Panc1 (cell line): ENCODE results near the gene TIMM44. TPM values are rescaled to one million over a fixed set of nuclear protein-coding genes. Genes with fewer than 3 reads are reported as not detected.
"Not testable (repeated sequence)": the region's sequence is repeated elsewhere in the genome, so short reads cannot be mapped to it uniquely, and the experiment has no call there.

Experiments
- ATAC-seq: fragments of 200-7000 bp; cut with Tn5 transposase; 2 replicates; pipeline ENCODE4 v1.9.1; 2020; ENCODE audit warnings: mild to moderate bottlenecking, moderate library complexity
- BruUV-seq: library from RNA; stranded (reverse); fragments of 400-500 nt; replicated peaks from 2 replicates; lab custom pipeline; 2021; lab: Mats Ljungman, UMichigan
- CTCF ChIA-PET: fragments of 300-600 bp; sonication (Branson Sonifier 250); formaldehyde crosslinking; loops from one replicate; lab custom pipeline; 2022; ENCODE audit warnings: antibody characterized with exemption; lab: Charles Lee
- POLR2A ChIA-PET: fragments of 300-600 bp; sonication (Branson Sonifier 250); formaldehyde crosslinking; loops from one replicate; lab custom pipeline; 2022; ENCODE audit warnings: antibody characterized with exemption; lab: Charles Lee
- DNase-seq: peaks from one replicate; pipeline ENCODE4 v3.0.0-alpha.2; 2010; ENCODE audit warnings: low read depth, low spot score
- H3K27ac ChIP-seq: 2 replicates; pipeline ENCODE4 v1.5.1; 2011; ENCODE audit warnings: mild to moderate bottlenecking, low read length, inconsistent platforms
- H3K27me3 ChIP-seq: fragments of 200-500 bp; sonication (Bioruptor generic); 2 replicates; pipeline ENCODE4 v1.6.0; 2014; ENCODE audit warnings: low read length, inconsistent platforms; ENCODE audit not compliant: control insufficient read depth, insufficient read depth
- H3K36me3 ChIP-seq: fragments of 200-500 bp; sonication (Bioruptor generic); 2 replicates; pipeline ENCODE4 v1.5.1; 2014; ENCODE audit warnings: inconsistent platforms, mild to moderate bottlenecking, low read length, moderate library complexity; ENCODE audit not compliant: control insufficient read depth, insufficient read depth
- H3K4me1 ChIP-seq: 2 replicates; pipeline ENCODE4 v1.5.1; 2011; ENCODE audit warnings: inconsistent platforms, mild to moderate bottlenecking, low read length, moderate library complexity; ENCODE audit not compliant: control insufficient read depth, insufficient read depth
- H3K4me3 ChIP-seq, 2 experiments: 2 replicates each; pipeline ENCODE4 v1.5.1; 2011 to 2012; ENCODE audit warnings: low read depth in 2 of 2, low read length in 2 of 2, mild to moderate bottlenecking in 2 of 2, inconsistent platforms in 1 of 2, moderate library complexity in 1 of 2
- H3K9me3 ChIP-seq: fragments of 200-500 bp; sonication (Bioruptor generic); 2 replicates; pipeline ENCODE4 v1.5.1; 2014; ENCODE audit warnings: low read depth, mild to moderate bottlenecking, inconsistent platforms, low read length, moderate library complexity; ENCODE audit not compliant: control insufficient read depth, insufficient read depth
- POLR2AphosphoS5 ChIP-seq: IDR thresholded peaks from 2 replicates; pipeline ENCODE4 v1.6.1; 2012; ENCODE audit warnings: mild to moderate bottlenecking, low read depth, low read length, moderate library complexity
- REST ChIP-seq, 2 experiments: IDR thresholded peaks; 2 replicates each; pipeline ENCODE4 v1.6.1; 2011 to 2012; ENCODE audit warnings: low read depth in 2 of 2, control low read depth in 1 of 2, low read length in 1 of 2, mild to moderate bottlenecking in 1 of 2, moderate library complexity in 1 of 2; ENCODE audit not compliant: insufficient read depth in 1 of 2
- SIN3A ChIP-seq: IDR thresholded peaks from 2 replicates; pipeline ENCODE4 v1.6.1; 2012; ENCODE audit warnings: low read depth, mild to moderate bottlenecking, low read length, moderate library complexity, borderline replicate concordance; ENCODE audit not compliant: insufficient read depth
- TCF7L2 ChIP-seq: IDR thresholded peaks from 2 replicates; pipeline ENCODE4 v1.6.1; 2011; ENCODE audit warnings: mild to moderate bottlenecking, low read depth, low read length, inconsistent platforms
- in situ Hi-C: cut with HindIII; loops from 2 replicates; pipeline ENCODE4 v1.10.0; 2016; ENCODE audit warnings: low sequenced_read_pairs, low pct_unique_long_range_greater_than_20kb
- intact Hi-C: fragments of 100-400 bp; cut with micrococcal nuclease; formaldehyde crosslinking; loops from one replicate; pipeline ENCODE4 v1.10.0; 2022; ENCODE audit not compliant: unreplicated experiment
- total RNA-seq: library from RNA; stranded (reverse); gene quantifications from one replicate; pipeline ENCODE4 v1.2.1, GENCODE V29; 2021; ENCODE audit not compliant: unreplicated experiment
- TF ChIP-seq, protein P1 (sequence below): fragments of 450-650 bp; IDR thresholded peaks from 2 replicates; pipeline ENCODE4 v1.5.1; 2017; ENCODE audit warnings: mild to moderate bottlenecking

TIMM44 gene
- total RNA-seq, 1 experiment from 2014 or later: 105 TPM

- no TSS peak for BruUV-seq
- ATAC-seq (no peak), DNase-seq (no peak)
- intact Hi-C loops: no loop called here
- H3K27me3 ChIP-seq: no peaks in the 10 kb centered on the region
- TF ChIP-seq REST (IDR thresholded peaks at IDR 0.05; ENCODE audit: insufficient read depth in 1 of 2, low read depth in 2 of 2, low read length in 1 of 2) (no peak), POLR2AphosphoS5 (no peak), TCF7L2 (no peak), SIN3A (no peak)
- TF ChIP-seq, protein P1, sequence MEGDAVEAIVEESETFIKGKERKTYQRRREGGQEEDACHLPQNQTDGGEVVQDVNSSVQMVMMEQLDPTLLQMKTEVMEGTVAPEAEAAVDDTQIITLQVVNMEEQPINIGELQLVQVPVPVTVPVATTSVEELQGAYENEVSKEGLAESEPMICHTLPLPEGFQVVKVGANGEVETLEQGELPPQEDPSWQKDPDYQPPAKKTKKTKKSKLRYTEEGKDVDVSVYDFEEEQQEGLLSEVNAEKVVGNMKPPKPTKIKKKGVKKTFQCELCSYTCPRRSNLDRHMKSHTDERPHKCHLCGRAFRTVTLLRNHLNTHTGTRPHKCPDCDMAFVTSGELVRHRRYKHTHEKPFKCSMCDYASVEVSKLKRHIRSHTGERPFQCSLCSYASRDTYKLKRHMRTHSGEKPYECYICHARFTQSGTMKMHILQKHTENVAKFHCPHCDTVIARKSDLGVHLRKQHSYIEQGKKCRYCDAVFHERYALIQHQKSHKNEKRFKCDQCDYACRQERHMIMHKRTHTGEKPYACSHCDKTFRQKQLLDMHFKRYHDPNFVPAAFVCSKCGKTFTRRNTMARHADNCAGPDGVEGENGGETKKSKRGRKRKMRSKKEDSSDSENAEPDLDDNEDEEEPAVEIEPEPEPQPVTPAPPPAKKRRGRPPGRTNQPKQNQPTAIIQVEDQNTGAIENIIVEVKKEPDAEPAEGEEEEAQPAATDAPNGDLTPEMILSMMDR: no peak
- CTCF ChIA-PET: no interaction called here
- H3K4me3 ChIP-seq: no peak overlapping the region
- in situ Hi-C loops: no loop called here
- H3K9me3 ChIP-seq: no peaks in the 10 kb centered on the region
- POLR2A ChIA-PET: no interaction called here
- no peaks in the 10 kb centered on the region for H3K36me3 ChIP-seq
- no peaks in the 10 kb centered on the region; the same call in 1 of the 2 replicates for H3K4me1 ChIP-seq
- no peak overlapping the region for H3K27ac ChIP-seq
Observed at GRCh38 chr19:7895565-7895964, 47.9 kb downstream of the TIMM44 start.

DNA sequence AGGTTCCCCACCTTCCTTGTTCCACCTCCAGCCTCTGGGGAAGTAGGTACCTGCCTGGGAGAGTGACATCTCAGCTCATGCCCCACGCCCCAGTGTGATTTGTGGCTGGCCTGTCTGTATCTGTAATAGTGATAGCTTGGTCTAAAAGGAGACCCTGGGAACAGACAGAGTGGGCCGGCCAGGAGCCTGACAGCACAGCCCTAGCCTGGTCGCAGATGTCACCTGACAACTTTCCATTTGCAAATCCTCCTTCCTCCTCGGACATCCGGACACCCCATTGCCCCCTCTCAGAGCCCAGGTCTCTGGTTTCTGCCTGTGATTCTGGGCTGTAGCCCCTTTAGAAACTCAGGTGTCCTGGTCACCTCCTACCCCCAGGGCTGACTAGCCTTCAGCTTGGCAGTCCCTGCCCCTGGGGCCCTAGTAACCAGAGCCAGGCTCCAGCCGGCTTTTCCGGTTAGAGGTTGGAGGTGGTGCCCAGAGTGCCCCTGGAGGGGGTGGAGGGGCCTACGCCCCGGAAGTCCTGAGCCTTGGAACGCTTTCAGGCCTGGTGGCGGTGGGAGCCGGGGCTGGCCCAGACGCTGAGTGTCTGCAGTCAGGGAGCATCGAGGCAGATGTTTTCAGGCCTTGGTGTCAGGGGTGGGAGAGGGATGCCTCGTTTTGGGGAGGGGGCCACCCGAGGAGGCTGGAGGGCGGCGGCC is 48.7 kb downstream of the TIMM44 start:
- no peak for TF ChIP-seq REST (IDR thresholded peaks at IDR 0.05; ENCODE audit: insufficient read depth in 1 of 2, low read depth in 2 of 2, low read length in 1 of 2)
- no peak for TF ChIP-seq TCF7L2
- TF ChIP-seq POLR2AphosphoS5: no peak
- ChIA-PET POLR2A (interaction anchor here (0.6 kb wide), 2 partner anchors 11 to 42 kb away, joined by 3 to 5 read pairs; no protein-coding TSS in a partner anchor), CTCF (no interaction called here)
- Histone ChIP-seq H3K27ac (no peak overlapping the region), H3K4me3 (no peak overlapping the region), H3K36me3 (no peaks in the 10 kb centered on the region), H3K27me3 (no peaks in the 10 kb centered on the region), H3K4me1 (no peaks in the 10 kb centered on the region; the same call in 1 of the 2 replicates), H3K9me3 (no peaks in the 10 kb centered on the region)
- BruUV-seq: no TSS peak
- in situ Hi-C loops: no loop called here
- intact Hi-C loops: no loop called here
- DNase-seq (no peak), ATAC-seq (no peak; the same call in 1 of the 2 replicates)

GRCh38 chr19:7893362-7894101 is 49.9 kb downstream of the TIMM44 start:
- H3K4me1 ChIP-seq, H3K36me3 ChIP-seq, in situ Hi-C loops, H3K4me3 ChIP-seq, H3K27ac ChIP-seq, POLR2A ChIA-PET, BruUV-seq, intact Hi-C loops, H3K9me3 ChIP-seq, ATAC-seq, DNase-seq, H3K27me3 ChIP-seq, CTCF ChIA-PET: not testable (repeated sequence)
